Sigmoid colon (tissue), 4 donors: Measurements from ENCODE around the gene CAPZA1.

Experiments
- CTCF ChIP-seq, 4 experiments: fragments of 450-650 bp in 3 of 4; fragments of 200-600 bp in 1 of 4; IDR thresholded peaks; one replicate each; pipeline ENCODE4 v1.5.1; 2016 to 2019; ENCODE audit warnings: antibody characterized with exemption in 4 of 4, mild to moderate bottlenecking in 3 of 4, moderate library complexity in 2 of 4
- POLR2AphosphoS5 ChIP-seq, 4 donors: sonication (generic); formaldehyde crosslinking; IDR thresholded peaks; one replicate each; pipeline ENCODE4 v1.6.1; 2017; ENCODE audit warnings: antibody characterized with exemption in 4 of 4

- no peak for TF ChIP-seq CTCF (IDR thresholded peaks at IDR 0.05)
- no peak for TF ChIP-seq POLR2AphosphoS5 (IDR thresholded peaks at IDR 0.05)
Measured at GRCh38 chr1:112697781-112698201, 78.2 kb downstream of the CAPZA1 start.
